A673 (cell line): ENCODE data around the gene CYP19A1. TPM values are rescaled to one million over a fixed set of nuclear protein-coding genes. Genes with fewer than 3 reads are reported as not detected.
A peak's percentile ranks its signal among the peaks of the same experiment; 100 is the strongest.

Experiments
- BruUV-seq: library from RNA; stranded (reverse); fragments of 400-500 nt; replicated peaks from 2 replicates; lab custom pipeline; 2021; lab: Mats Ljungman, UMichigan
- CTCF ChIA-PET: fragments of 300-600 bp; sonication (Branson Sonifier 250); formaldehyde crosslinking; loops from one replicate; lab custom pipeline; 2022; ENCODE audit warnings: antibody characterized with exemption; lab: Charles Lee
- POLR2A ChIA-PET: fragments of 300-600 bp; sonication (Branson Sonifier 250); formaldehyde crosslinking; loops from one replicate; lab custom pipeline; 2022; ENCODE audit warnings: antibody characterized with exemption; ENCODE audit not compliant: low non-redundant PET; lab: Charles Lee
- DNase-seq: peaks from one replicate; pipeline ENCODE4 v3.0.0-alpha.2; 2015; ENCODE audit warnings: low spot score
- H3K27ac ChIP-seq: fragments of 200-600 bp; sonication (generic); 2 replicates; pipeline ENCODE4 v1.5.1; 2016; ENCODE audit warnings: mixed run types, low read depth, mild to moderate bottlenecking, mixed read lengths, antibody characterized with exemption, low read length; ENCODE audit not compliant: poor library complexity, severe bottlenecking
- H3K27me3 ChIP-seq: fragments of 200-600 bp; sonication (generic); replicated peaks from 2 replicates; pipeline ENCODE4 v1.6.1; 2017; ENCODE audit warnings: mixed run types, low read depth, mild to moderate bottlenecking, mixed read lengths, antibody characterized with exemption, low read length; ENCODE audit not compliant: insufficient read depth, poor library complexity
- H3K36me3 ChIP-seq: fragments of 200-600 bp; sonication (generic); 2 replicates; pipeline ENCODE4 v1.6.1; 2016; ENCODE audit warnings: mixed run types, mild to moderate bottlenecking, mixed read lengths, antibody characterized with exemption, low read length; ENCODE audit not compliant: insufficient read depth, poor library complexity, severe bottlenecking
- H3K4me1 ChIP-seq: fragments of 200-600 bp; sonication (generic); 2 replicates; pipeline ENCODE4 v1.6.1; 2017; ENCODE audit warnings: mixed run types, mild to moderate bottlenecking, mixed read lengths, antibody characterized with exemption, low read length; ENCODE audit not compliant: insufficient read depth, poor library complexity, severe bottlenecking
- H3K4me3 ChIP-seq: fragments of 200-600 bp; sonication (generic); 2 replicates; pipeline ENCODE4 v1.5.1; 2016; ENCODE audit warnings: low read depth, mixed run types, mild to moderate bottlenecking, mixed read lengths, low read length; ENCODE audit not compliant: poor library complexity, severe bottlenecking
- H3K9me3 ChIP-seq: fragments of 200-600 bp; sonication (generic); 2 replicates; pipeline ENCODE4 v1.6.1; 2016; ENCODE audit warnings: mixed run types, low read depth, mild to moderate bottlenecking, mixed read lengths, antibody characterized with exemption, low read length; ENCODE audit not compliant: poor library complexity, severe bottlenecking
- CTCF ChIP-seq: fragments of 300-800, 200-600 bp; sonication (generic); conservative IDR thresholded peaks from 2 replicates; pipeline ENCODE4 v1.5.1; 2017; ENCODE audit warnings: low read depth, mild to moderate bottlenecking, antibody characterized with exemption, low read length, moderate library complexity, mixed read lengths
- EZH2 ChIP-seq: fragments of 200-600 bp; sonication (generic); IDR thresholded peaks from 2 replicates; pipeline ENCODE4 v1.6.1; 2017; ENCODE audit warnings: borderline replicate concordance, low read depth, mild to moderate bottlenecking, mixed read lengths, antibody characterized with exemption, low read length; ENCODE audit not compliant: poor library complexity, severe bottlenecking
- intact Hi-C: fragments of 100-400 bp; cut with micrococcal nuclease; formaldehyde crosslinking; loops from one replicate; pipeline ENCODE4 v1.10.0; 2022; ENCODE audit not compliant: unreplicated experiment
- total RNA-seq: library from RNA; stranded (reverse); gene quantifications from 2 replicates; pipeline ENCODE4 v1.2.3, GENCODE V29; 2021

CYP19A1 gene
- total RNA-seq, 1 experiment from 2014 or later = 0.80 TPM

- no peaks in the 10 kb centered on the region for H3K9me3 ChIP-seq
Measured at GRCh38 chr15:51192521-51193280, 145.7 kb downstream of the CYP19A1 start.

GRCh38 chr15:51191766-51192165, 146.6 kb downstream of the CYP19A1 start:
- Histone ChIP-seq H3K36me3 (no peaks in the 10 kb centered on the region), H3K4me1 (no peaks in the 10 kb centered on the region), H3K27ac (no peak overlapping the region), H3K27me3 (peaks cover 26% of the 10 kb centered on the region), H3K9me3 (no peaks in the 10 kb centered on the region), H3K4me3 (no peak overlapping the region)
- intact Hi-C loops = loop anchor here (1.0 kb wide), 1 partner anchor 28 kb away; no protein-coding TSS in a partner anchor
- BruUV-seq = no TSS peak
- DNase-seq = no peak
- ChIA-PET POLR2A (no interaction called here), CTCF (interaction anchor here (0.6 to 3.0 kb wide), 4 partner anchors 29 to 322 kb away, joined by 3 to 38 read pairs (median 10); no protein-coding TSS in a partner anchor)
- TF ChIP-seq EZH2 (no peak), CTCF (no peak)

More at GRCh38 chr15:51192521-51193280, 145.7 kb downstream of the CYP19A1 start:
- BruUV-seq = no TSS peak
- intact Hi-C loops = loop anchor here (1.0 kb wide), 1 partner anchor 29 kb away; no protein-coding TSS in a partner anchor
- no peak overlapping the region for H3K4me3 ChIP-seq
- no peak overlapping the region for H3K27ac ChIP-seq
- no peaks in the 10 kb centered on the region for H3K4me1 ChIP-seq
- H3K36me3 ChIP-seq = no peaks in the 10 kb centered on the region
- peak; percentile 88 for DNase-seq
- CTCF ChIA-PET = interaction anchor here (1.2 to 3.0 kb wide), 3 partner anchors 30 to 100 kb away, joined by 3 to 38 read pairs (median 16); no protein-coding TSS in a partner anchor
- TF ChIP-seq EZH2 = no peak
- peak; percentile 94 for TF ChIP-seq CTCF
- POLR2A ChIA-PET = interaction anchor here (0.5 kb wide), 1 partner anchor 9 kb away, joined by 9 read pairs; no protein-coding TSS in a partner anchor
- peaks cover 30% of the 10 kb centered on the region for H3K27me3 ChIP-seq

- H3K4me1 ChIP-seq = no peaks in the 10 kb centered on the region
- intact Hi-C loops = no loop called here
- H3K27me3 ChIP-seq = peaks cover 22% of the 10 kb centered on the region
- no TSS peak for BruUV-seq
- no peak for TF ChIP-seq EZH2
- no peak for TF ChIP-seq CTCF
- no peaks in the 10 kb centered on the region for H3K36me3 ChIP-seq
- H3K9me3 ChIP-seq = no peaks in the 10 kb centered on the region
- ChIA-PET POLR2A (no interaction called here), CTCF (interaction anchor here (0.6 to 3.0 kb wide), 2 partner anchors 29 to 322 kb away, joined by 3 to 38 read pairs; no protein-coding TSS in a partner anchor)
- H3K4me3 ChIP-seq = no peak overlapping the region
- no peak overlapping the region for H3K27ac ChIP-seq
- no peak for DNase-seq
Measured at GRCh38 chr15:51191072-51191670, 147.2 kb downstream of the CYP19A1 start.
